ENCODE measurements around the gene FPGS. TPM values are rescaled to one million over a fixed set of nuclear protein-coding genes. Genes with fewer than 3 reads are reported as not detected.
"Not testable (repeated sequence)": the region's sequence is repeated elsewhere in the genome, so short reads cannot be mapped to it uniquely, and the experiment has no call there.

The FPGS gene
- total RNA-seq, 1 donor from 2014 or later: 132 TPM

DNA sequence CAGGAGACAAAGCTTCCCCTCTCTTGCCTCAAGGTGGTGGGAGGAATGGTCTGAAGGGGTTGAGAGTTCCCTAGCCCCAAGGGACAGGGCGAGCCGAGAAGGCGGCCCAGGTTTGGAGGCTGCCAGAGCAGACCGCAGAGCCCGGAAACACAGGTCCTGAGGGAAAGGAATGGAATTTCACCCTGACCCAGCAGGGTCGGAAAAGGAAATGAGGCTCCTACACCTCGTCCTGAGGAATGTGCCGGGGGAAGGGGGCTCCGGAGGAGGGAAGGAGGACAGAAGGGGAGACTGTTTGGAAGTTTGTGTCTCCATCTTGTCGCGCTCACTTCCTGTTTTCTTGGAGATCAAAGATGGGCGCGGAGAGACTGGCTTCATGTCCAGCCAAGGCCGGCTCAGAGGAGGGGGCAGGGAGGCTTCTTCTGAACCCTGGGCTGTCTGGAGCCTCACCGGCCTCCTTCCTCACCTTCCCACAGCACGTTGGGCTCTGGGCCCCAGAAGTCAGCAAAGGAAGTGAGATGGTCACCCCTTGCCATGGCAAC is 42.2 kb downstream of the FPGS start:
- TF ChIP-seq CTCF (conservative IDR thresholded peaks at IDR 0.05; ENCODE audit: low read depth, low read length): no peak
- no peak for DNase-seq (ENCODE audit: low read depth)
- H3K4me3 ChIP-seq (ENCODE audit: low read depth, low read length): no peak overlapping the region

DNA sequence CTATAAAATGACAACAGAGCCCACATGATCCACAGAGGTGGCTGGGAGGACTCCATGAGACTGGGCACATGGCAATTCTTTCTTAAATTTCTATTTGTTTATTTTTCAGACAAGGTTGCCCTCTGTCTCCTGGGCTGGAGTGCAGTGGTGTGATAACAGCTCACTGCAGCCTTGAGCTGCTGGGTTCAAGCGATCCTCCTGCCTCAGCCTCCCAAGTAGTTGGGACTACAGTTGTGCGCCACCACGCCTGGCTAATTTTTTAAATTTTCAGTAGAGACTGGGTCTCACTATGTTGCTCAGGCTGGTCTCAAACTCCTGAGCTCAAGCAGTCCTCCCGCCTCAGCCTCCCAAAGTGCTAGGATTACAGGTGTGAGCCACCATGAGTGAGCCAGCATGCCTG is 42.9 kb downstream of the FPGS start:
- H3K4me3 ChIP-seq (ENCODE audit: low read depth, low read length); DNase-seq (ENCODE audit: low read depth): not testable (repeated sequence)

DNA sequence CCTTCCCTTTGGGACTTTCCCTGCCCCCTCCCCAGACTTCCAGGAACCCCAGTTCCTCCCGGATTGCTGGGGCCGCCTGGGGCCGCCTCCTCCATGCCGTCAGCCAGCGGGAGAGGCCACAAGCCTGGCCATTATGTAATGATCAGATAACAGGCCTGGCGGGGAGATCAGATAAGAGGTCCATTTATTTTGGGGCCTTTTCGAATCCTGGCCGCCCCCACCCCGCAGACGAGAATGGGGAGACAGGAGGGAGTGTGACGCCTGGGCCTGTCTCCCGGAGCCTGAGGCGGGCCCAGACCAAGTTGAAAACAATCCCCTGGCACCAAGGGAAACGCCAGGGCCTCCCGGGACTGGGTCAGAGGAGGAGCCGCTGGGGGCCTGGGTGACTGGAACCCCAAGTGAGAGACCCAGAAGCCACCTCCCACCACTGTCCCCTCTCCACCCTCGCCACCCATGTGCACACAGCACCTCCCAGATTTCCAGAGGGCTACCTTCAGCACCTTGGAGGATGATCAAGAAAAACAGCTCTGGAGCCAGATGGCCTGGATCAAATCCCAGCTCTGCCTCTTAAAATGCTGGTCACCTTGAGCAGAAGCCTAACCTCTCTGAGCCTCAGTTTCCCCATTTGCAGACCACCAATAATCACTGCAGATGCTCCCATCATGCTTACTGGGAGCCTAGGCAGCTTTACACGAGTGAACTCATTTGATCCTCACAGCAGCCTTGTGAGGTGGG is 43.9 kb downstream of the FPGS start:
- TF ChIP-seq CTCF (conservative IDR thresholded peaks at IDR 0.05; ENCODE audit: low read depth, low read length): no peak

GRCh38 chr9:127847178-127847510 is 44.5 kb downstream of the FPGS start:
- H3K4me3 ChIP-seq (ENCODE audit: low read depth, low read length): no peak overlapping the region
- no peak for TF ChIP-seq CTCF (conservative IDR thresholded peaks at IDR 0.05; ENCODE audit: low read depth, low read length)
- DNase-seq (ENCODE audit: low read depth): no peak

More for the DNA sequence above, 43.9 kb downstream of the FPGS start:
- DNase-seq (ENCODE audit: low read depth): no peak
- H3K4me3 ChIP-seq (ENCODE audit: low read depth, low read length): no peak overlapping the region

GRCh38 chr9:127847833-127848755 is 45.4 kb downstream of the FPGS start:
- no peak for DNase-seq (ENCODE audit: low read depth)
- TF ChIP-seq CTCF (conservative IDR thresholded peaks at IDR 0.05; ENCODE audit: low read depth, low read length): no peak
- H3K4me3 ChIP-seq (ENCODE audit: low read depth, low read length): no peak overlapping the region

- no peak for DNase-seq (ENCODE audit: low read depth)
- TF ChIP-seq CTCF (conservative IDR thresholded peaks at IDR 0.05; ENCODE audit: low read depth, low read length): no peak
These were observed 46.2 kb downstream of the FPGS start for GRCh38 chr9:127848756-127849504.

More at GRCh38 chr9:127848756-127849504, 46.2 kb downstream of the FPGS start:
- no peak overlapping the region for H3K4me3 ChIP-seq (ENCODE audit: low read depth, low read length)
